Measurements from ENCODE around the gene CTNND1.

GRCh38 chr11:57775491-57775890, 13.9 kb downstream of the CTNND1 start:
- TF ChIP-seq CTCF (IDR thresholded peaks at IDR 0.05) = no peak
- TF ChIP-seq POLR2A (IDR thresholded peaks at IDR 0.05) = no peak

Measured in testis (tissue), 2 donors.